ENCODE measurements around the gene POLA1.

Gene POLA1

DNA sequence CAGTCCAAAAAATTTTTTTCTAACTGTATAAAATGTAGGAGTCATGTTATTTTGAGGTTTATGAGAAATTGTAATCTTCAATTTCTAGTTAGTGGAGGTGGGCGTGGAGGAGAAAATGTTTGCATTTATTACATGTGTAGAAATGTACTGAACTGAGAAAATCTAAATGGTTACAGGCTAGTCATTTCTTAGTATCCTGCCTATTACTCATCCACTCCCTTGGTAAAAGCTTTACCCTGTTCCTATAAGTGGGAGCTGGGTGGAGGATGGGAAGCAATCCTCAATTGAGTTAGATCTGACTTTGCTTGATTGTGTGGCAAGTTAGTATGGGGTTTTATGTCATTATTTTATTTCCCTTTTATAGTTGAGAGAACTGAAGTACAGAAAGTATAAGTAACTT, 73.8 kb downstream of the POLA1 start:
- Histone ChIP-seq H3K27ac (ENCODE audit: insufficient read depth in 1 of 2, low read depth in 1 of 2, low read length in 2 of 2, poor library complexity in 1 of 2, severe bottlenecking in 2 of 2) (no peak overlapping the region), H3K27me3 (replicated peaks in 2 of 5; ENCODE audit: control insufficient read depth in 4 of 5, insufficient read depth in 5 of 5, low read length in 4 of 5) (no peaks in the 10 kb centered on the region), H3K4me1 (ENCODE audit: control extremely low read depth in 1 of 4, control insufficient read depth in 4 of 4, insufficient read depth in 4 of 4, low read length in 3 of 4) (no peaks in the 10 kb centered on the region), H3K36me3 (ENCODE audit: control insufficient read depth in 4 of 4, insufficient read depth in 4 of 4, low read length in 3 of 4) (peaks cover 0 to 17% (median 7%) of the 10 kb centered on the region in 4 experiments), H3K4me3 (ENCODE audit: control insufficient read depth in 1 of 7, extremely low read depth in 1 of 7, insufficient read depth in 4 of 7, low read depth in 2 of 7, low read length in 6 of 7) (no peak overlapping the region), H3K9me3 (ENCODE audit: control extremely low read depth in 1 of 5, control insufficient read depth in 4 of 5, insufficient read depth in 2 of 5, low read depth in 1 of 5, low read length in 4 of 5) (no peaks in the 10 kb centered on the region)
- DNase-seq = no peak
- no CpG with 5 or more reads among the region's 1 CpG for WGBS (ENCODE audit: insufficient coverage)
- ChIA-PET POLR2A (no interaction called here), CTCF (interaction anchor here (0.7 kb wide), 1 partner anchor 15 kb away, joined by 3 read pairs; no protein-coding TSS in a partner anchor)

DNA sequence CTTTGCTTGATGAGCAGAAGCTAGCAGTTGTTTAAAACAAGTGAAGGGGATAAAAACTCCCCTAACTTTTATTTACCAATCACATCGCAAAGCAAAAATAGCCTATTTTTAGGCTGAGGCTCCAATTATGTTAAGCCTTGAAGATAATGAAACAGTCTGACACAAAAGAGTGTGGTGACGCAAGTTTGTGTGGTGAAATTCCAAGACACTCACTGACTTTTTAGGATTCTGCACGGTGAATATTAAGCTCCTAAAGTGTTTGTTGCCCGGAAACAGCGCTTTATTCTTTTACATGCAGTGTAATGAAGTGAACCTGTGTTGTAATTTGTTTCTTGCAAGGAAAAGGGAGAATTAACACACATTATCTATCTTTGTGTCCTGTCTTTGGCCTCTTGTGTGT, 74.8 kb downstream of the POLA1 start:
- peaks cover 0 to 17% (median 9%) of the 10 kb centered on the region in 4 experiments for H3K36me3 ChIP-seq (ENCODE audit: control insufficient read depth in 4 of 4, insufficient read depth in 4 of 4, low read length in 3 of 4)
- no peak overlapping the region for H3K4me3 ChIP-seq (ENCODE audit: control insufficient read depth in 1 of 7, extremely low read depth in 1 of 7, insufficient read depth in 4 of 7, low read depth in 2 of 7, low read length in 6 of 7)
- H3K9me3 ChIP-seq (ENCODE audit: control extremely low read depth in 1 of 5, control insufficient read depth in 4 of 5, insufficient read depth in 2 of 5, low read depth in 1 of 5, low read length in 4 of 5) = no peaks in the 10 kb centered on the region
- POLR2A ChIA-PET = no interaction called here
- no peak overlapping the region for H3K27ac ChIP-seq (ENCODE audit: insufficient read depth in 1 of 2, low read depth in 1 of 2, low read length in 2 of 2, poor library complexity in 1 of 2, severe bottlenecking in 2 of 2)
- no peak for DNase-seq
- H3K4me1 ChIP-seq (ENCODE audit: control extremely low read depth in 1 of 4, control insufficient read depth in 4 of 4, insufficient read depth in 4 of 4, low read length in 3 of 4) = no peaks in the 10 kb centered on the region
- CTCF ChIA-PET = no interaction called here
- no peaks in the 10 kb centered on the region for H3K27me3 ChIP-seq (replicated peaks in 2 of 5; ENCODE audit: control insufficient read depth in 4 of 5, insufficient read depth in 5 of 5, low read length in 4 of 5)
- 79% methylated on average over 2 of the region's 5 CpGs for WGBS (ENCODE audit: insufficient coverage)

GRCh38 chrX:24774650-24775049, 80.9 kb downstream of the POLA1 start:
- no peaks in the 10 kb centered on the region for H3K9me3 ChIP-seq (ENCODE audit: control extremely low read depth in 1 of 5, control insufficient read depth in 4 of 5, insufficient read depth in 2 of 5, low read depth in 1 of 5, low read length in 4 of 5)
- no peaks in the 10 kb centered on the region for H3K4me1 ChIP-seq (ENCODE audit: control extremely low read depth in 1 of 4, control insufficient read depth in 4 of 4, insufficient read depth in 4 of 4, low read length in 3 of 4)
- no CpG with 5 or more reads among the region's 2 CpGs for WGBS (ENCODE audit: insufficient coverage)
- H3K4me3 ChIP-seq (ENCODE audit: control insufficient read depth in 1 of 7, extremely low read depth in 1 of 7, insufficient read depth in 4 of 7, low read depth in 2 of 7, low read length in 6 of 7) = no peak overlapping the region
- H3K27me3 ChIP-seq (replicated peaks in 2 of 5; ENCODE audit: control insufficient read depth in 4 of 5, insufficient read depth in 5 of 5, low read length in 4 of 5) = no peaks in the 10 kb centered on the region
- CTCF ChIA-PET = no interaction called here
- H3K36me3 ChIP-seq (ENCODE audit: control insufficient read depth in 4 of 4, insufficient read depth in 4 of 4, low read length in 3 of 4) = peaks cover 0 to 4% (median 3%) of the 10 kb centered on the region in 4 experiments
- no peak overlapping the region for H3K27ac ChIP-seq (ENCODE audit: insufficient read depth in 1 of 2, low read depth in 1 of 2, low read length in 2 of 2, poor library complexity in 1 of 2, severe bottlenecking in 2 of 2)
- DNase-seq = no peak
- POLR2A ChIA-PET = interaction anchor here (0.7 kb wide), 1 partner anchor 68 kb away, joined by 3 read pairs; no protein-coding TSS in a partner anchor

DNA sequence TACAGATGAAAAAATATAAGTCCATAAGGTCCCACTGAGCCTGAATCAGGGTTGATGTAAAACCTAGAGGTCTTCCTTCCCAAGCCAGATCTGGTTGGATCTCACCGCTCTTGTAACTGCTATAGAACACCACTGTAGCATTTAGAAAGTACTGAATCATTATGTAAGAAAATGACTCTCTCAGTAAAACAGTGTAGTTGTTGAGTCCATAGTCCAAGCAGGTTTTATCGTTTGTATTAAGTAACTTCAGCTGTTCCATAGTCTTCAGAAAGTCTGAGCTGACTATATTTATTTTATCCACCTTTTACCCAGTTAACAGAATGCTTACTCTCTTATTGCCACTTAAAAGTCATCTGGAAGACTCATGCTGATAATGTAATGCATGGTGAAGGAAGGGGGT, 82.2 kb downstream of the POLA1 start:
- Histone ChIP-seq H3K4me1 (ENCODE audit: control extremely low read depth in 1 of 4, control insufficient read depth in 4 of 4, insufficient read depth in 4 of 4, low read length in 3 of 4) (no peaks in the 10 kb centered on the region), H3K27ac (ENCODE audit: insufficient read depth in 1 of 2, low read depth in 1 of 2, low read length in 2 of 2, poor library complexity in 1 of 2, severe bottlenecking in 2 of 2) (no peak overlapping the region), H3K9me3 (ENCODE audit: control extremely low read depth in 1 of 5, control insufficient read depth in 4 of 5, insufficient read depth in 2 of 5, low read depth in 1 of 5, low read length in 4 of 5) (no peaks in the 10 kb centered on the region), H3K36me3 (ENCODE audit: control insufficient read depth in 4 of 4, insufficient read depth in 4 of 4, low read length in 3 of 4) (peaks cover 0 to 4% (median 3%) of the 10 kb centered on the region in 4 experiments), H3K27me3 (replicated peaks in 2 of 5; ENCODE audit: control insufficient read depth in 4 of 5, insufficient read depth in 5 of 5, low read length in 4 of 5) (no peaks in the 10 kb centered on the region), H3K4me3 (ENCODE audit: control insufficient read depth in 1 of 7, extremely low read depth in 1 of 7, insufficient read depth in 4 of 7, low read depth in 2 of 7, low read length in 6 of 7) (no peak overlapping the region)
- ChIA-PET CTCF (no interaction called here), POLR2A (no interaction called here)
- WGBS (ENCODE audit: insufficient coverage) = no CpG with 5 or more reads among the region's 2 CpGs
- no peak for DNase-seq

- POLR2A ChIA-PET = no interaction called here
- CTCF ChIA-PET = no interaction called here
- no CpG with 5 or more reads among the region's 1 CpG for WGBS (ENCODE audit: insufficient coverage)
Measured at GRCh38 chrX:24777660-24778059, 83.9 kb downstream of the POLA1 start.

GRCh38 chrX:24782011-24782410, 88.3 kb downstream of the POLA1 start:
- ChIA-PET POLR2A (no interaction called here), CTCF (no interaction called here)

More at GRCh38 chrX:24777660-24778059, 83.9 kb downstream of the POLA1 start:
- H3K27me3 ChIP-seq (replicated peaks in 2 of 5; ENCODE audit: control insufficient read depth in 4 of 5, insufficient read depth in 5 of 5, low read length in 4 of 5) = no peaks in the 10 kb centered on the region
- H3K4me1 ChIP-seq (ENCODE audit: control extremely low read depth in 1 of 4, control insufficient read depth in 4 of 4, insufficient read depth in 4 of 4, low read length in 3 of 4) = no peaks in the 10 kb centered on the region
- H3K27ac ChIP-seq (ENCODE audit: insufficient read depth in 1 of 2, low read depth in 1 of 2, low read length in 2 of 2, poor library complexity in 1 of 2, severe bottlenecking in 2 of 2) = no peak overlapping the region
- peak; percentile 0 to 43 (median 19) for DNase-seq
- peaks cover 0 to 4% (median 3%) of the 10 kb centered on the region in 4 experiments for H3K36me3 ChIP-seq (ENCODE audit: control insufficient read depth in 4 of 4, insufficient read depth in 4 of 4, low read length in 3 of 4)
- no peak overlapping the region for H3K4me3 ChIP-seq (ENCODE audit: control insufficient read depth in 1 of 7, extremely low read depth in 1 of 7, insufficient read depth in 4 of 7, low read depth in 2 of 7, low read length in 6 of 7)
- no peaks in the 10 kb centered on the region for H3K9me3 ChIP-seq (ENCODE audit: control extremely low read depth in 1 of 5, control insufficient read depth in 4 of 5, insufficient read depth in 2 of 5, low read depth in 1 of 5, low read length in 4 of 5)

DNA sequence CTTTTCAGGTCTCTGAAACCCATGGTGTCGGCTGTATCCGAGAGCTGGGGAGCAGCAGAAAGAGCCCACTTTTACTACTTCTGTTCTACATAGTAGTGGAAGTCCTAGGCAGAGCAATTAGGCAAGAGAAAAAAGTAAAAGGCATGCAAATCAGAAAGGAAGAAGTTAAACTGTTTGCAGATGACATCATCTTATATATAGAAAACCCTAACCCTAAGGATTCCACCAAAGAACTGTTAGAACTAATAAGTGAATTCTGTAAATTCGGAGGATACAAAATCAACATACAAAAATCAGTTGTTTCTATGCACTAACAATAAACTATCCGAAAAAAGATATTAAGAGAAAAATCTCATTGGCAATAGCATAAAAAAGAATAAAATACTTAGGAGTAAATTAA, 95.3 kb downstream of the POLA1 start:
- Histone ChIP-seq H3K4me1 (ENCODE audit: control extremely low read depth in 1 of 4, control insufficient read depth in 4 of 4, insufficient read depth in 4 of 4, low read length in 3 of 4) (no peaks in the 10 kb centered on the region), H3K36me3 (ENCODE audit: control insufficient read depth in 4 of 4, insufficient read depth in 4 of 4, low read length in 3 of 4) (peaks cover 0 to 6% (median 0%) of the 10 kb centered on the region in 4 experiments), H3K27me3 (replicated peaks in 2 of 5; ENCODE audit: control insufficient read depth in 4 of 5, insufficient read depth in 5 of 5, low read length in 4 of 5) (no peaks in the 10 kb centered on the region), H3K4me3 (ENCODE audit: control insufficient read depth in 1 of 7, extremely low read depth in 1 of 7, insufficient read depth in 4 of 7, low read depth in 2 of 7, low read length in 6 of 7) (no peak overlapping the region), H3K27ac (ENCODE audit: insufficient read depth in 1 of 2, low read depth in 1 of 2, low read length in 2 of 2, poor library complexity in 1 of 2, severe bottlenecking in 2 of 2) (no peak overlapping the region), H3K9me3 (ENCODE audit: control extremely low read depth in 1 of 5, control insufficient read depth in 4 of 5, insufficient read depth in 2 of 5, low read depth in 1 of 5, low read length in 4 of 5) (no peaks in the 10 kb centered on the region)
- ChIA-PET CTCF (no interaction called here), POLR2A (interaction anchor here (0.6 kb wide), 1 partner anchor 41 kb away, joined by 4 read pairs; no protein-coding TSS in a partner anchor)
- no peak for DNase-seq
- 85% methylated on average over 2 of the region's 4 CpGs for WGBS (ENCODE audit: insufficient coverage)

More at GRCh38 chrX:24782011-24782410, 88.3 kb downstream of the POLA1 start:
- Histone ChIP-seq H3K27ac (ENCODE audit: insufficient read depth in 1 of 2, low read depth in 1 of 2, low read length in 2 of 2, poor library complexity in 1 of 2, severe bottlenecking in 2 of 2) (no peak overlapping the region), H3K9me3 (ENCODE audit: control extremely low read depth in 1 of 5, control insufficient read depth in 4 of 5, insufficient read depth in 2 of 5, low read depth in 1 of 5, low read length in 4 of 5) (no peaks in the 10 kb centered on the region), H3K36me3 (ENCODE audit: control insufficient read depth in 4 of 4, insufficient read depth in 4 of 4, low read length in 3 of 4) (peaks cover 0 to 4% (median 1%) of the 10 kb centered on the region in 4 experiments), H3K4me3 (ENCODE audit: control insufficient read depth in 1 of 7, extremely low read depth in 1 of 7, insufficient read depth in 4 of 7, low read depth in 2 of 7, low read length in 6 of 7) (no peak overlapping the region), H3K27me3 (replicated peaks in 2 of 5; ENCODE audit: control insufficient read depth in 4 of 5, insufficient read depth in 5 of 5, low read length in 4 of 5) (no peaks in the 10 kb centered on the region), H3K4me1 (ENCODE audit: control extremely low read depth in 1 of 4, control insufficient read depth in 4 of 4, insufficient read depth in 4 of 4, low read length in 3 of 4) (no peaks in the 10 kb centered on the region)
- WGBS (ENCODE audit: insufficient coverage) = no CpG with 5 or more reads among the region's 1 CpG
- no peak for DNase-seq

Data from common myeloid progenitor, CD34-positive (primary cell).